ENCODE data around the gene LYPD3. TPM values are rescaled to one million over a fixed set of nuclear protein-coding genes. Genes with fewer than 3 reads are reported as not detected.

Gene LYPD3
- total RNA-seq, 1 donor from 2014 or later, result 0.56 TPM

- Mint-ChIP-seq H3K9me3 (ENCODE audit: unreplicated experiment) (peaks cover 4% of the 10 kb centered on the region), H3K27ac (ENCODE audit: unreplicated experiment) (no peak overlapping the region), H3K36me3 (ENCODE audit: unreplicated experiment) (no peaks in the 10 kb centered on the region), H3K4me3 (ENCODE audit: unreplicated experiment) (no peak overlapping the region), H3K27me3 (ENCODE audit: unreplicated experiment) (peaks cover 11% of the 10 kb centered on the region), H3K4me1 (ENCODE audit: low read depth, unreplicated experiment) (no peaks in the 10 kb centered on the region)
- DNase-seq, result no peak
- no peak for TF ChIP-seq CTCF (IDR thresholded peaks at IDR 0.05; ENCODE audit: partially characterized antibody, unreplicated experiment)
Measured at GRCh38 chr19:43470288-43470687, 4.9 kb upstream of the LYPD3 start.

- Mint-ChIP-seq H3K27me3 (ENCODE audit: unreplicated experiment) (peaks cover 8% of the 10 kb centered on the region), H3K4me1 (ENCODE audit: low read depth, unreplicated experiment) (no peaks in the 10 kb centered on the region)
- TF ChIP-seq CTCF (IDR thresholded peaks at IDR 0.05; ENCODE audit: partially characterized antibody, unreplicated experiment), result no peak
Measured at GRCh38 chr19:43469160-43469480, 3.7 kb upstream of the LYPD3 start.

GRCh38 chr19:43468354-43469159 is 3.1 kb upstream of the LYPD3 start:
- no peak for DNase-seq
- Mint-ChIP-seq H3K4me1 (ENCODE audit: low read depth, unreplicated experiment) (no peaks in the 10 kb centered on the region), H3K27ac (ENCODE audit: unreplicated experiment) (no peak overlapping the region), H3K9me3 (ENCODE audit: unreplicated experiment) (peaks cover 3% of the 10 kb centered on the region), H3K27me3 (ENCODE audit: unreplicated experiment) (peaks cover 4% of the 10 kb centered on the region), H3K4me3 (ENCODE audit: unreplicated experiment) (no peak overlapping the region), H3K36me3 (ENCODE audit: unreplicated experiment) (no peaks in the 10 kb centered on the region)
- no peak for TF ChIP-seq CTCF (IDR thresholded peaks at IDR 0.05; ENCODE audit: partially characterized antibody, unreplicated experiment)

More at GRCh38 chr19:43469160-43469480, 3.7 kb upstream of the LYPD3 start:
- Mint-ChIP-seq H3K27ac (ENCODE audit: unreplicated experiment) (no peak overlapping the region), H3K36me3 (ENCODE audit: unreplicated experiment) (no peaks in the 10 kb centered on the region), H3K4me3 (ENCODE audit: unreplicated experiment) (no peak overlapping the region), H3K9me3 (ENCODE audit: unreplicated experiment) (peaks cover 3% of the 10 kb centered on the region)
- no peak for DNase-seq

GRCh38 chr19:43467730-43468129 is 2.3 kb upstream of the LYPD3 start:
- TF ChIP-seq CTCF (IDR thresholded peaks at IDR 0.05; ENCODE audit: partially characterized antibody, unreplicated experiment), result no peak
- Mint-ChIP-seq H3K4me3 (ENCODE audit: unreplicated experiment) (no peak overlapping the region), H3K9me3 (ENCODE audit: unreplicated experiment) (peaks cover 2% of the 10 kb centered on the region), H3K27ac (ENCODE audit: unreplicated experiment) (no peak overlapping the region), H3K36me3 (ENCODE audit: unreplicated experiment) (no peaks in the 10 kb centered on the region), H3K4me1 (ENCODE audit: low read depth, unreplicated experiment) (no peaks in the 10 kb centered on the region), H3K27me3 (ENCODE audit: unreplicated experiment) (peaks cover 4% of the 10 kb centered on the region)
- DNase-seq, result no peak

- peaks cover 2% of the 10 kb centered on the region for H3K9me3 Mint-ChIP-seq (ENCODE audit: unreplicated experiment)
- no peak for DNase-seq
- no peak overlapping the region for H3K4me3 Mint-ChIP-seq (ENCODE audit: unreplicated experiment)
- no peak overlapping the region for H3K27ac Mint-ChIP-seq (ENCODE audit: unreplicated experiment)
- H3K27me3 Mint-ChIP-seq (ENCODE audit: unreplicated experiment), result peaks cover 5% of the 10 kb centered on the region
- no peak for TF ChIP-seq CTCF (IDR thresholded peaks at IDR 0.05; ENCODE audit: partially characterized antibody, unreplicated experiment)
- H3K36me3 Mint-ChIP-seq (ENCODE audit: unreplicated experiment), result no peaks in the 10 kb centered on the region
- no peaks in the 10 kb centered on the region for H3K4me1 Mint-ChIP-seq (ENCODE audit: low read depth, unreplicated experiment)
Measured at GRCh38 chr19:43467276-43467675, 1.9 kb upstream of the LYPD3 start.

Data from glutamatergic neuron (in vitro differentiated cells).